Pancreas (tissue), 10 donors: Measurements from ENCODE around the gene RIMKLA. TPM values are rescaled to one million over a fixed set of nuclear protein-coding genes. Genes with fewer than 3 reads are reported as not detected.

Experiments
- ATAC-seq, 4 donors: fragments of 200-7000 bp; cut with Tn5 transposase; one replicate each; pipeline versions ENCODE4 v1.8.0 to v1.9.1; 2020; ENCODE audit warnings: mild to moderate bottlenecking in 4 of 4, moderate library complexity in 4 of 4
- DNase-seq, 6 donors: peaks; one replicate each; pipeline ENCODE4 v3.0.0-alpha.2; 2020
- FAIRE-seq: peaks from 2 replicates; lab custom pipeline; 2012; peaks lifted over from hg19 to GRCh38; lab: Jason Lieb, UNC
- H3K27ac ChIP-seq, 4 donors: fragments of 200-600 bp; sonication (generic); 1 replicate in 3 of 4; 2 replicates in 1 of 4; pipeline versions ENCODE4 v1.5.0 to v1.8.0; 2020
- H3K27me3 ChIP-seq, 4 donors: fragments of 200-600 bp; one replicate each; pipeline ENCODE4 v1.8.0; 2021
- H3K36me3 ChIP-seq, 3 donors: fragments of 200-600 bp; sonication (generic) in 1 of 3; one replicate each; pipeline versions ENCODE4 v1.5.0 to v1.8.0; 2020 to 2021
- H3K4me1 ChIP-seq, 3 donors: fragments of 200-600 bp; one replicate each; pipeline ENCODE4 v1.8.0; 2021
- H3K4me3 ChIP-seq, 4 donors: fragments of 200-600 bp; sonication (generic) in 2 of 4; one replicate each; pipeline versions ENCODE4 v1.5.0 to v1.8.0; 2020 to 2021
- H3K9me3 ChIP-seq, 4 donors: fragments of 200-600 bp; one replicate each; pipeline ENCODE4 v1.8.0; 2021
- WGBS, 2 donors: extraction: QIAGEN DNeasy Blood & Tissue Kit; methylation state at CpG; one replicate each; pipeline ENCODE4 v1.1.7; 2013; 5-methylcytosine and 5-hydroxymethylcytosine counted together
- intact Hi-C, 3 donors: fragments of 100-400 bp; cut with DNase I; formaldehyde crosslinking; loops; one replicate each; pipeline versions ENCODE4 v1.11.1 to v1.14.2; 2022
- polyA plus RNA-seq, 2 donors: library from polyadenylated mRNA; stranded (reverse); fragments of 200-250 nt; gene quantifications; one replicate each; pipeline ENCODE4 v1.2.3, GENCODE V29; 2013
- total RNA-seq, 6 donors: library from RNA; stranded (reverse); fragmentation: NEBNext Ultra II Directional in 4 of 6; extraction: Animal tissue kit (Norgen Biotek cat#: 25700) in 4 of 6; gene quantifications; one replicate each; pipeline versions ENCODE4 v1.2.1 to v1.2.4, GENCODE V29; 2021 to 2023
- TF ChIP-seq, protein P1 (sequence below), 4 donors: fragments of 200-600 bp; sonication (generic) in 3 of 4; IDR thresholded peaks; one replicate each; pipeline versions ENCODE4 v1.5.0 to v1.8.0; 2021; ENCODE audit warnings: antibody characterized with exemption in 4 of 4
- donor health status: healthy with polysubstance abuse.
- donor health status: DM: no; HTN: no; CAD: no; lungs with moderate emphysema.
- donor health status: DM: no; HTN: no; CAD: no.
- donor health status: control.
- donor health status: control.
- donor health status: Bipolar disorder and iron deficiency.
- donor health status: DM: yes; HTN: yes; CAD: no.
- donor health status: DM: no; HTN: no; CAD: no.
- donor health status: DM: no; HTN: no; CAD: no.
- donor health status: DM: yes; HTN: yes; CAD: no.

RIMKLA gene
- total and polyA plus RNA-seq, 8 donors = 0.27 to 2.6 (median 1.9) TPM

DNA sequence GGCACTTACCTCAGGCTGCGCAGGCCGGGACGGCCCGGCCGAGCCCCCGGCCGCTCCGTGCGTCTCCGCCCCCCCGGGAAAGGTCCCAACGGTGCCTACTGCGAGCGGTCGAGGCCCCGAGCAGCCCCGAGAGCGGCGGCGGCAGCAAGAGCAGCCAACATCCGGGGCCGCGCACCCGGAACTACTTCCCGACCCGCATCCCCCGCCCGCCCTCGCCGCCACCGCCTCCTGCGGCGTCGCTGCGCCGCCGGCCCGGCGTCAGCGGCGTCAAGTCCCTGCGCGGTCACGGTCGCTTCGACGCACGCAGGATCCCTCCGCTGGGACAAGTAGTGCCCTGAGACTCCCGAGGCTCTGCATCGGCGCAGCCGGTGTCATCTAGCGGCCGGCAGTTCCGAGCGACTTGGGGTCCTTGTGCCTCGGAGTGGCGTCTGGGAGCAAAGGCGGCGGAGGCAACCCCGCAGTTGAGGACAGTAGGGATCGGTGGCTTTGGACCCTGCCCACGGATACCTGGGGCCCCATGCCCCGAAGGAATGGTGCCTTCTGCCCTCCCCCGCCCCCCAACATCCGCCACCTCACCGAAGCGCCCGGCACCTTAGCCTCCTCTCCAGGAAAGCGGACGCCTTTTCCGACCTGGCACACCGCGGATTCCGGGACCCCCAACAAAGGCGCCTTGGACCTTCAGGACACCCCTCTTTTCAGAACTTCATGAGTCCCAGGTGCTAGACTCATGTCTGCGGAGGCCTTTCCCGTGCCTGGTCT, 45.4 kb upstream of the RIMKLA start, which contains the start of gene FOXJ3:
Gene FOXJ3, minus strand, starts transcription at position 186 of the 759 bp plus-strand sequence. CDS start 24,142 bp downstream, outside the sequence.
- no peaks in the 10 kb centered on the region for H3K27me3 ChIP-seq
- peaks cover 31 to 42% (median 41%) of the 10 kb centered on the region in 3 donors for H3K4me1 ChIP-seq
- DNase-seq (peak; percentile 90 to 95 (median 93)), ATAC-seq (peak; percentile 88 to 94 (median 92)), FAIRE-seq (no peak)
- no peaks in the 10 kb centered on the region for H3K36me3 ChIP-seq
- TF ChIP-seq, protein P1, sequence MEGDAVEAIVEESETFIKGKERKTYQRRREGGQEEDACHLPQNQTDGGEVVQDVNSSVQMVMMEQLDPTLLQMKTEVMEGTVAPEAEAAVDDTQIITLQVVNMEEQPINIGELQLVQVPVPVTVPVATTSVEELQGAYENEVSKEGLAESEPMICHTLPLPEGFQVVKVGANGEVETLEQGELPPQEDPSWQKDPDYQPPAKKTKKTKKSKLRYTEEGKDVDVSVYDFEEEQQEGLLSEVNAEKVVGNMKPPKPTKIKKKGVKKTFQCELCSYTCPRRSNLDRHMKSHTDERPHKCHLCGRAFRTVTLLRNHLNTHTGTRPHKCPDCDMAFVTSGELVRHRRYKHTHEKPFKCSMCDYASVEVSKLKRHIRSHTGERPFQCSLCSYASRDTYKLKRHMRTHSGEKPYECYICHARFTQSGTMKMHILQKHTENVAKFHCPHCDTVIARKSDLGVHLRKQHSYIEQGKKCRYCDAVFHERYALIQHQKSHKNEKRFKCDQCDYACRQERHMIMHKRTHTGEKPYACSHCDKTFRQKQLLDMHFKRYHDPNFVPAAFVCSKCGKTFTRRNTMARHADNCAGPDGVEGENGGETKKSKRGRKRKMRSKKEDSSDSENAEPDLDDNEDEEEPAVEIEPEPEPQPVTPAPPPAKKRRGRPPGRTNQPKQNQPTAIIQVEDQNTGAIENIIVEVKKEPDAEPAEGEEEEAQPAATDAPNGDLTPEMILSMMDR (IDR thresholded peaks at IDR 0.05) = no peak
- peak within 1 kb of the TSS; percentile 84 to 99 (median 96) for H3K4me3 ChIP-seq
- 0 to 1% methylated on average over 65 to 79 of the region's 79 CpGs for WGBS, 2 donors
- H3K27ac ChIP-seq = peak within 1 kb of the TSS; percentile 81 to 96 (median 90)
- intact Hi-C loops = loop anchor here in 1 of 3 donors (10.0 kb wide), 1 partner anchor 160 kb away; no protein-coding TSS in a partner anchor
- H3K9me3 ChIP-seq = no peaks in the 10 kb centered on the region

DNA sequence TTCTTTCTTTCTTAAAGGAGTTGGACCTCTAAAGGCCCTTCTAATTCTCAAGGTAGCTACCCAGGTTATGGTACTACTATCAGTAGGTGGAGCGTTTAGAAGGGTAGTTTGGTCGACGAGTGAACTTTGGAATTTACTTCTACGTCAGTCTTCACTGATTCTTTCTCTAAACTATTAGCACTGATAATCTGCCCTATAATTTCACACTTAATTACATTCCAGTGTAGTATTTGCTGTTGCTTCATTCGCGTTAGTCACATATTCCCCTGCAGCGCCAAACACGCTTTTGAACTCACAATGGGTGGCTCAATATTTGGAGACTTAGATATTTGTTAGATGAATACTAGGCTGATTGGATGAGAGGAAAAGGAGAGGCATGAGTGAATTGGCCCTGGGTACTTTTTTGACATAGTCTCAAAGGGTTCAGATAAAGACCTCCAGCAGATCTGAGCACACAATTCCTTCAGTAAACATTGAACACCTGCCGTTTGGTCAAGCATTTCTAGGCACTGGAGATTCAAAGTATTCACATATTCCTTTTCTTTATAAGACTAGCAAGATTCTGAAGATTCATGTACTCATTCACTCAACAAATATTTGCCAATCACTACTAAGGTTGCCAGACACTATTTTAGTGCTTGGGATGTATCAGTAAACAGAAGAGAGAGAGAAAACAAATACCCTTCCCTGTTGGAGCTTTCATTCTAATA, 44.6 kb upstream of the RIMKLA start:
- H3K36me3 ChIP-seq = no peaks in the 10 kb centered on the region
- TF ChIP-seq, protein P1 (IDR thresholded peaks at IDR 0.05) = no peak
- no peaks in the 10 kb centered on the region for H3K9me3 ChIP-seq
- no peaks in the 10 kb centered on the region for H3K27me3 ChIP-seq
- H3K27ac ChIP-seq = peak overlapping the region; percentile 81 to 96 (median 90)
- peak; percentile 11 to 46 (median 23) for ATAC-seq
- H3K4me1 ChIP-seq = peaks cover 38 to 48% (median 48%) of the 10 kb centered on the region in 3 donors
- 2% methylated on average over 9 of the region's 9 CpGs for WGBS, 2 donors
- intact Hi-C loops = loop anchor here in 1 of 3 donors (10.0 kb wide), 1 partner anchor 161 kb away; no protein-coding TSS in a partner anchor
- no peak for FAIRE-seq
- peak overlapping the region; percentile 84 to 99 (median 96) for H3K4me3 ChIP-seq
- DNase-seq = peak in 1 of 6 donors; percentile 31

DNA sequence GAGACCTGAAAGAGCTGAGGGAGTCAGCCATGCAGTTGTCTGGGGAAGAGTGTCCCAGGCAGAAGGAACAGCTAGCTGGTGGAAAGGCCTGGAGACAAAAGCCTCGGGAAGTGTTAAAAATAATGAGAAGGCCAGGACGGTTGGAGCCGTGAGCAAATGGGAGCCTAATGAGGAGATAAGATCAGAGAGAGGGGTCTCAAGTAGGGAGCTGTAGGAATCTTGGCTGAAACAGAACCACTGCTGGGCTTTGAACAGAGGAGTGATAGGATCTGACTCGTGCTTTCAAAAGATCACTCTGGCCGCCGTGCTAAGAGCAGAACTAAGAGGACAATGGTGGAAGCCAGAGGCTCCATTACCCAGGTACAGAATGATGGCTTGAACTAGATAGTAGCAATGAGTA, 43.6 kb upstream of the RIMKLA start:
- FAIRE-seq (no peak), DNase-seq (no peak), ATAC-seq (no peak)
- TF ChIP-seq, protein P1 (IDR thresholded peaks at IDR 0.05) = no peak
- H3K27ac ChIP-seq = peak overlapping the region; percentile 81 to 96 (median 90)
- H3K27me3 ChIP-seq = no peaks in the 10 kb centered on the region
- 61 to 62% methylated on average over 6 of the region's 6 CpGs for WGBS, 2 donors
- no peaks in the 10 kb centered on the region for H3K36me3 ChIP-seq
- intact Hi-C loops = loop anchor here in 1 of 3 donors (10.0 kb wide), 1 partner anchor 162 kb away; no protein-coding TSS in a partner anchor
- H3K4me1 ChIP-seq = peaks cover 39 to 56% (median 50%) of the 10 kb centered on the region in 3 donors
- no peaks in the 10 kb centered on the region for H3K9me3 ChIP-seq
- H3K4me3 ChIP-seq = peak overlapping the region in 1 of 4 donors; percentile 95

DNA sequence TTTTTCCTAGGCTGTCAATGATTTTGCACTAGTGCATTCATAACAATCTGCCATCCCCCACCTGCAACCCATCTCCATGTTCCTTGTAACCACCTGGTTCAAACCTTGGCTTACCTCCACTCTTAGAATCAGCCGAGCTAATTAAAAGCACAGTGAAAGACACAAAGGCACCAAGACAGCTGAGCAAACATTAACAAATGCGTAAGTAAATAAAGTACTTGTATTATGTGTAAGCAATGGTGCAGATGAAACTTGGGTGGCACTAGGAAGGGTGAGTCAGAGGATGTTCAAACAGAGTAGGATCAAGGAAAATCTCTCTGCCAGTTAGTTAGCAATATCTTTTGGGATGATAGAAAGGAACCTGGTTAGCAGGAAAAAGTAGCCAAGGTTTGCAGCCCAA, 40.5 kb upstream of the RIMKLA start:
- peak in 3 of 6 donors; percentile 73 to 80 (median 76) for DNase-seq
- peak; percentile 79 to 85 (median 82) for ATAC-seq
- Histone ChIP-seq H3K4me1 (peaks cover 25 to 49% (median 33%) of the 10 kb centered on the region in 3 donors), H3K27ac (peak overlapping the region in 3 of 4 donors; percentile 59 to 79 (median 76)), H3K27me3 (no peaks in the 10 kb centered on the region), H3K4me3 (no peak overlapping the region), H3K9me3 (no peaks in the 10 kb centered on the region), H3K36me3 (no peaks in the 10 kb centered on the region)
- intact Hi-C loops = loop anchor here in 1 of 3 donors (10.0 kb wide), 1 partner anchor 115 kb away; the partner anchor contains the start of genes PPCS and ZMYND12
- TF ChIP-seq, protein P1 (IDR thresholded peaks at IDR 0.05) = no peak
- WGBS, 2 donors = 18 to 28% methylated on average over 2 of the region's 2 CpGs
- peak; percentile 53 for FAIRE-seq
